Islet precursor cell (in vitro differentiated cells): Measurements from ENCODE around the gene THNSL1.
A peak's percentile ranks its signal among the peaks of the same experiment; 100 is the strongest.
"Not testable (repeated sequence)": the region's sequence is repeated elsewhere in the genome, so short reads cannot be mapped to it uniquely, and the experiment has no call there.

Experiments
- DNase-seq: peaks from one replicate; pipeline ENCODE4 v3.0.0-alpha.2; 2018

THNSL1 gene

GRCh38 chr10:24998044-24998443, 18.4 kb upstream of the THNSL1 start:
- no peak for DNase-seq

GRCh38 chr10:25011591-25011990, 4.8 kb upstream of the THNSL1 start:
- not testable (repeated sequence) for DNase-seq

- no peak for DNase-seq
Measured at GRCh38 chr10:25014579-25014978, 1.8 kb upstream of the THNSL1 start.

GRCh38 chr10:25015828-25016375, 510 bp upstream of the THNSL1 start, which contains the start of gene ENKUR:
Gene ENKUR (minus strand): TSS chr10:25016158. CDS start chr10:25015936, 222 bp downstream.
- peak; percentile 92 for DNase-seq

- DNase-seq: no peak
Measured at GRCh38 chr10:25017154-25017590, 760 bp downstream of the THNSL1 start.

GRCh38 chr10:25017661-25018060, 1.2 kb downstream of the THNSL1 start:
- no peak for DNase-seq

GRCh38 chr10:25018703-25019102, 2.3 kb downstream of the THNSL1 start:
- DNase-seq: no peak

GRCh38 chr10:25023278-25023677, 6.9 kb downstream of the THNSL1 start:
- no peak for DNase-seq

- DNase-seq: no peak
Measured at GRCh38 chr10:25024528-25024927, 8.1 kb downstream of the THNSL1 start.

GRCh38 chr10:25026463-25026862, 10.1 kb downstream of the THNSL1 start:
- no peak for DNase-seq

GRCh38 chr10:25028711-25029110, 12.3 kb downstream of the THNSL1 start:
- DNase-seq: no peak

- DNase-seq: no peak
Measured at GRCh38 chr10:25029519-25029918, 13.1 kb downstream of the THNSL1 start.

- DNase-seq: no peak
Measured at GRCh38 chr10:25036381-25036780, 20.0 kb downstream of the THNSL1 start.

GRCh38 chr10:25038325-25038724, 21.9 kb downstream of the THNSL1 start:
- DNase-seq: no peak

GRCh38 chr10:25039531-25039930, 23.1 kb downstream of the THNSL1 start:
- DNase-seq: no peak

GRCh38 chr10:25046641-25047040, 30.2 kb downstream of the THNSL1 start:
- no peak for DNase-seq

- no peak for DNase-seq
Measured at GRCh38 chr10:25047088-25047487, 30.7 kb downstream of the THNSL1 start.

GRCh38 chr10:25047591-25048301, 31.3 kb downstream of the THNSL1 start:
- DNase-seq: no peak

- DNase-seq: no peak
Measured at GRCh38 chr10:25048450-25048849, 32.0 kb downstream of the THNSL1 start.

GRCh38 chr10:25049966-25050365, 33.6 kb downstream of the THNSL1 start:
- no peak for DNase-seq

- DNase-seq: no peak
Measured at GRCh38 chr10:25050402-25050801, 34.0 kb downstream of the THNSL1 start.

GRCh38 chr10:25052012-25052411, 35.6 kb downstream of the THNSL1 start:
- DNase-seq: no peak

GRCh38 chr10:25056726-25057125, 40.3 kb downstream of the THNSL1 start:
- DNase-seq: no peak

GRCh38 chr10:25057886-25058285, 41.5 kb downstream of the THNSL1 start:
- DNase-seq: no peak

GRCh38 chr10:25059990-25060389, 43.6 kb downstream of the THNSL1 start:
- peak; percentile 96 for DNase-seq
